ENCODE measurements around the gene SALL3.

DNA sequence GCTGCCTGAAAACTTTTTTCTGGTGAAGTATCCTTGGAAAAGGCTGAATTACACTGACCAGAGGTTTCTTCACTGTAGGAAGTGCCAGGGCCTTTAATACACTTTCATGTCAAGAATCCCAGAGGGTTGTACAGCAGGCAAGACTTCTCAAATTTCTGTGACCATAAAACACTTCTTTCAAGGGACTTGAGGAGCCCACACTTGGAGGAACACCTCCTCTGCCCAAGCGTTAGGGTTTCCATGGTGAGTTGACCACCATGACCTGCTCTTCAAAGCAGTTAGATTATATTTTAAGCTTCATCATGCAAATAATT is 12.9 kb upstream of the SALL3 start:
- TF ChIP-seq POLR2A (IDR thresholded peaks at IDR 0.05) (no peak), POLR2AphosphoS5 (IDR thresholded peaks at IDR 0.05) (no peak), EP300 (IDR thresholded peaks at IDR 0.05) (no peak)
- TF ChIP-seq, protein P1, sequence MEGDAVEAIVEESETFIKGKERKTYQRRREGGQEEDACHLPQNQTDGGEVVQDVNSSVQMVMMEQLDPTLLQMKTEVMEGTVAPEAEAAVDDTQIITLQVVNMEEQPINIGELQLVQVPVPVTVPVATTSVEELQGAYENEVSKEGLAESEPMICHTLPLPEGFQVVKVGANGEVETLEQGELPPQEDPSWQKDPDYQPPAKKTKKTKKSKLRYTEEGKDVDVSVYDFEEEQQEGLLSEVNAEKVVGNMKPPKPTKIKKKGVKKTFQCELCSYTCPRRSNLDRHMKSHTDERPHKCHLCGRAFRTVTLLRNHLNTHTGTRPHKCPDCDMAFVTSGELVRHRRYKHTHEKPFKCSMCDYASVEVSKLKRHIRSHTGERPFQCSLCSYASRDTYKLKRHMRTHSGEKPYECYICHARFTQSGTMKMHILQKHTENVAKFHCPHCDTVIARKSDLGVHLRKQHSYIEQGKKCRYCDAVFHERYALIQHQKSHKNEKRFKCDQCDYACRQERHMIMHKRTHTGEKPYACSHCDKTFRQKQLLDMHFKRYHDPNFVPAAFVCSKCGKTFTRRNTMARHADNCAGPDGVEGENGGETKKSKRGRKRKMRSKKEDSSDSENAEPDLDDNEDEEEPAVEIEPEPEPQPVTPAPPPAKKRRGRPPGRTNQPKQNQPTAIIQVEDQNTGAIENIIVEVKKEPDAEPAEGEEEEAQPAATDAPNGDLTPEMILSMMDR (IDR thresholded peaks at IDR 0.05), result no peak
